HCT116 (cell line): ENCODE results near the gene ATP11B. TPM values are rescaled to one million over a fixed set of nuclear protein-coding genes. Genes with fewer than 3 reads are reported as not detected.

Source experiments
- ATAC-seq: fragments of 200-7000 bp; cut with Tn5 transposase; 2 replicates; pipeline ENCODE4 v1.9.1; 2020; ENCODE audit warnings: mild to moderate bottlenecking, moderate library complexity
- BruUV-seq: library from RNA; stranded (reverse); fragments of 400-500 nt; replicated peaks from 2 replicates; lab custom pipeline; 2021; lab: Mats Ljungman, UMichigan
- CTCF ChIA-PET: fragments of 300-600 bp; sonication (Branson Sonifier 250); formaldehyde crosslinking; loops from one replicate; lab custom pipeline; 2021; ENCODE audit warnings: antibody characterized with exemption; lab: Charles Lee
- POLR2A ChIA-PET: fragments of 300-600, 350-600 bp; sonication (Branson Sonifier 250); formaldehyde crosslinking; loops from one replicate; lab custom pipeline; 2021; ENCODE audit warnings: antibody characterized with exemption; lab: Charles Lee
- RAD21 ChIA-PET, 2 experiments: fragments of 300-600 bp; sonication (Branson Sonifier 250); formaldehyde crosslinking; loops; one replicate each; lab custom pipeline; 2023; ENCODE audit warnings: low total read pairs in 2 of 2; ENCODE audit not compliant: uncharacterized antibody in 2 of 2, unreplicated experiment in 2 of 2, low non-redundant PET in 1 of 2; lab: Charles Lee
- DNase-seq: peaks from one replicate; pipeline ENCODE4 v3.0.0-alpha.2; 2010; ENCODE audit warnings: low read depth, low spot score
- H2AFZ ChIP-seq: fragments of 200-600 bp; shearing (Covaris generic), sonication (generic); 2 replicates; pipeline ENCODE4 v1.6.1; 2017; ENCODE audit warnings: low read depth, mixed run types, mixed read lengths, antibody characterized with exemption, low read length; ENCODE audit not compliant: poor library complexity, severe bottlenecking
- H3K27ac ChIP-seq: 2 replicates; pipeline ENCODE4 v1.5.1; 2012; ENCODE audit warnings: low read depth, low read length
- H3K27me3 ChIP-seq: fragments of 200-600 bp; sonication (generic); 2 replicates; pipeline ENCODE4 v1.6.1; 2016; ENCODE audit warnings: mixed run types, low read length, mixed read lengths; ENCODE audit not compliant: insufficient read depth
- H3K36me3 ChIP-seq, 2 experiments: fragments of 200-500 bp in 1 of 2; fragments of 200-600 bp in 1 of 2; sonication (Bioruptor generic) in 1 of 2; sonication (generic) in 1 of 2; 2 replicates each; pipeline versions ENCODE4 v1.5.1 to v1.6.1; 2014 to 2016; ENCODE audit warnings: low read length in 2 of 2, inconsistent platforms in 1 of 2, mixed read lengths in 1 of 2, mixed run types in 1 of 2; ENCODE audit not compliant: insufficient read depth in 2 of 2, control insufficient read depth in 1 of 2
- H3K4me1 ChIP-seq, 2 experiments: fragments of 200-600 bp in 1 of 2; sonication (generic) in 1 of 2; 2 replicates each; pipeline versions ENCODE4 v1.5.1 to v1.6.1; 2012 to 2017; ENCODE audit warnings: low read length in 2 of 2, inconsistent platforms in 1 of 2, mild to moderate bottlenecking in 1 of 2, mixed read lengths in 1 of 2, mixed run types in 1 of 2, moderate library complexity in 1 of 2; ENCODE audit not compliant: insufficient read depth in 2 of 2, control insufficient read depth in 1 of 2
- H3K4me2 ChIP-seq: fragments of 200-600 bp; sonication (generic); 2 replicates; pipeline ENCODE4 v1.6.1; 2017; ENCODE audit warnings: mixed run types, low read length, mixed read lengths
- H3K4me3 ChIP-seq, 2 experiments: fragments of 200-600 bp in 1 of 2; sonication (generic) in 1 of 2; replicated peaks in 1 of 2; 2 replicates each; pipeline ENCODE4 v1.5.1; 2011 to 2016; ENCODE audit warnings: low read length in 2 of 2, control low read depth in 1 of 2, low read depth in 1 of 2, mild to moderate bottlenecking in 1 of 2, mixed read lengths in 1 of 2, mixed run types in 1 of 2
- H3K79me2 ChIP-seq: fragments of 200-600 bp; sonication (generic); 2 replicates; pipeline ENCODE4 v1.6.1; 2017; ENCODE audit warnings: mild to moderate bottlenecking, mixed run types, low read length, moderate library complexity, mixed read lengths; ENCODE audit not compliant: insufficient read depth
- H3K9ac ChIP-seq: fragments of 200-600 bp; sonication (generic); 2 replicates; pipeline ENCODE4 v1.6.1; 2016; ENCODE audit warnings: low read length, mixed read lengths
- H3K9me2 ChIP-seq: fragments of 200-600 bp; sonication (generic), shearing (Covaris generic); 2 replicates; pipeline ENCODE4 v1.6.1; 2017; ENCODE audit warnings: mixed run types, mild to moderate bottlenecking, moderate library complexity; ENCODE audit not compliant: insufficient read depth
- H3K9me3 ChIP-seq, 2 experiments: fragments of 200-500 bp in 1 of 2; fragments of 200-600 bp in 1 of 2; sonication (Bioruptor generic) in 1 of 2; sonication (generic) in 1 of 2; 2 replicates each; pipeline ENCODE4 v1.6.1; 2014 to 2017; ENCODE audit warnings: low read length in 2 of 2, mixed read lengths in 2 of 2, inconsistent platforms in 1 of 2, low read depth in 1 of 2, mild to moderate bottlenecking in 1 of 2, mixed run types in 1 of 2, moderate library complexity in 1 of 2; ENCODE audit not compliant: control insufficient read depth in 1 of 2, insufficient read depth in 1 of 2
- H4K20me1 ChIP-seq: fragments of 200-600 bp; sonication (generic), shearing (Covaris generic); 2 replicates; pipeline ENCODE4 v1.6.1; 2017; ENCODE audit warnings: mixed run types, mild to moderate bottlenecking, moderate library complexity; ENCODE audit not compliant: insufficient read depth
- CBX3 ChIP-seq: IDR thresholded peaks from 2 replicates; pipeline ENCODE4 v1.6.1; 2012; ENCODE audit warnings: low read depth
- ELF1 ChIP-seq: IDR thresholded peaks from 2 replicates; pipeline ENCODE4 v1.6.1; 2012; ENCODE audit warnings: low read depth, borderline replicate concordance
- EZH2 ChIP-seq: fragments of 200-600 bp; sonication (generic); IDR thresholded peaks from 2 replicates; pipeline ENCODE4 v1.6.1; 2017; ENCODE audit warnings: antibody characterized with exemption, mixed run types
- FOSL1 ChIP-seq: IDR thresholded peaks from 2 replicates; pipeline ENCODE4 v1.6.1; 2012; ENCODE audit warnings: low read depth
- JUND ChIP-seq: IDR thresholded peaks from 2 replicates; pipeline ENCODE4 v1.6.1; 2012
- POLR2A ChIP-seq: IDR thresholded peaks from 2 replicates; pipeline ENCODE4 v1.7.0; 2011; ENCODE audit warnings: borderline replicate concordance; ENCODE audit not compliant: insufficient read depth, insufficient read length; ENCODE audit errors: extremely low read depth
- RAD21 ChIP-seq: IDR thresholded peaks from 2 replicates; pipeline ENCODE4 v1.6.1; 2012; ENCODE audit warnings: low read depth, mild to moderate bottlenecking
- SIN3A ChIP-seq: IDR thresholded peaks from 2 replicates; pipeline ENCODE4 v1.6.1; 2012; ENCODE audit warnings: low read depth
- SP1 ChIP-seq: IDR thresholded peaks from 2 replicates; pipeline ENCODE4 v1.6.1; 2012; ENCODE audit warnings: low read depth
- SRF ChIP-seq: IDR thresholded peaks from 2 replicates; pipeline ENCODE4 v1.6.1; 2012; ENCODE audit warnings: low read depth
- ZFX ChIP-seq: fragments of 450-650 bp; IDR thresholded peaks from 2 replicates; pipeline ENCODE4 v1.6.1; 2017
- intact Hi-C: fragments of 100-400 bp; cut with micrococcal nuclease; formaldehyde crosslinking; loops from 2 replicates; pipeline ENCODE4 v1.10.0; 2022
- total RNA-seq: library from RNA; stranded (reverse); gene quantifications from one replicate; pipeline ENCODE4 v1.2.1, GENCODE V29; 2021; ENCODE audit not compliant: unreplicated experiment
- TF ChIP-seq, protein P1 (sequence below): IDR thresholded peaks from 2 replicates; pipeline ENCODE4 v1.6.1; 2012; ENCODE audit warnings: low read depth
- TF ChIP-seq, protein P2 (sequence below), 3 experiments: fragments of 200-600 bp in 1 of 3; sonication (generic) in 1 of 3; IDR thresholded peaks in 2 of 3; conservative IDR thresholded peaks in 1 of 3; 2 replicates each; pipeline ENCODE4 v1.5.1; 2012 to 2017; ENCODE audit warnings: low read depth in 2 of 3, low read length in 2 of 3, antibody characterized with exemption in 1 of 3, borderline replicate concordance in 1 of 3, control low read depth in 1 of 3, mild to moderate bottlenecking in 1 of 3, mixed read lengths in 1 of 3, mixed run types in 1 of 3, moderate library complexity in 1 of 3; ENCODE audit not compliant: insufficient read depth in 1 of 3
- TF ChIP-seq, protein P3 (sequence below): IDR thresholded peaks from 2 replicates; pipeline ENCODE4 v1.6.1; 2012

ATP11B gene
- total RNA-seq, 1 experiment from 2014 or later: 53.0 TPM

DNA sequence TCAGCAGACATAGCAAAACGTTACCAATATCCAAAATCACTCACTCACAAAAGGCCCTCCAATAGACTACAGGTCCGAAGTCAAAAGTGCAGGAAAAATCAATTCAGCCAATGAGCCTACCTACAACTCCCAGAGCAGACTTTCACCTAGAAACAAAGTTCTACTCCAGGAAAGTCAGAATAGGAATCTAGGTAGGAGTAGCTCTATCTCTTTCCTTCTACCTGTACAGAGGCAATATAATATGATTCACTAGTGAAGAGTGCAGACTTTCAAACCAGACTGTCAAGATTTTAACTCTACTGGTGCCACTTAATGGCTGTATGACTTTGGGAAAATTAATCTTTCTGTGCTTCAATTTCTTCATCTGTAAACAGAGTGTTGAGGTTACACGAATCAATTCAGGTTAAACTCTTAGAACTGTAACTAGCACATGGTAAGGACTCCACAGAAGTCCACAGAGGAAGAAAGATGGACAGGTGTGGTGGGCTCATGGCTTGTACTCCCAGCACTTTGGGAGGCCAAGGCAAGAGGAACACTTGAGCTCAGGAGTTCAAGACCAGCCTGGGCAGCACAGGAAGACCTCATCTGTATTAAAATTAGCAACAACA is 177.6 kb downstream of the ATP11B start:
- H3K4me2 ChIP-seq: no peak overlapping the region
- H3K9ac ChIP-seq: no peak overlapping the region
- ChIA-PET POLR2A (no interaction called here), CTCF (no interaction called here), RAD21 (no interaction called here)
- H3K9me2 ChIP-seq: no peaks in the 10 kb centered on the region
- ATAC-seq (no peak), DNase-seq (no peak)
- H3K79me2 ChIP-seq: peaks cover 90% of the 10 kb centered on the region
- H3K36me3 ChIP-seq: no peaks in the 10 kb centered on the region
- no peak overlapping the region for H3K27ac ChIP-seq
- H2AFZ ChIP-seq: no peak overlapping the region
- H4K20me1 ChIP-seq: no peaks in the 10 kb centered on the region
- H3K4me3 ChIP-seq: no peak overlapping the region
- H3K4me1 ChIP-seq: peaks cover 2 to 18% of the 10 kb centered on the region in 2 experiments; a peak in 2 of 4 replicates
- H3K9me3 ChIP-seq: no peaks in the 10 kb centered on the region
- H3K27me3 ChIP-seq: no peaks in the 10 kb centered on the region
- no TSS peak for BruUV-seq
- no peak for TF ChIP-seq SIN3A
- TF ChIP-seq FOSL1: no peak
- no peak for TF ChIP-seq SP1
- no peak for TF ChIP-seq ZFX
- no peak for TF ChIP-seq POLR2A
- TF ChIP-seq CBX3: no peak
- TF ChIP-seq, protein P1, sequence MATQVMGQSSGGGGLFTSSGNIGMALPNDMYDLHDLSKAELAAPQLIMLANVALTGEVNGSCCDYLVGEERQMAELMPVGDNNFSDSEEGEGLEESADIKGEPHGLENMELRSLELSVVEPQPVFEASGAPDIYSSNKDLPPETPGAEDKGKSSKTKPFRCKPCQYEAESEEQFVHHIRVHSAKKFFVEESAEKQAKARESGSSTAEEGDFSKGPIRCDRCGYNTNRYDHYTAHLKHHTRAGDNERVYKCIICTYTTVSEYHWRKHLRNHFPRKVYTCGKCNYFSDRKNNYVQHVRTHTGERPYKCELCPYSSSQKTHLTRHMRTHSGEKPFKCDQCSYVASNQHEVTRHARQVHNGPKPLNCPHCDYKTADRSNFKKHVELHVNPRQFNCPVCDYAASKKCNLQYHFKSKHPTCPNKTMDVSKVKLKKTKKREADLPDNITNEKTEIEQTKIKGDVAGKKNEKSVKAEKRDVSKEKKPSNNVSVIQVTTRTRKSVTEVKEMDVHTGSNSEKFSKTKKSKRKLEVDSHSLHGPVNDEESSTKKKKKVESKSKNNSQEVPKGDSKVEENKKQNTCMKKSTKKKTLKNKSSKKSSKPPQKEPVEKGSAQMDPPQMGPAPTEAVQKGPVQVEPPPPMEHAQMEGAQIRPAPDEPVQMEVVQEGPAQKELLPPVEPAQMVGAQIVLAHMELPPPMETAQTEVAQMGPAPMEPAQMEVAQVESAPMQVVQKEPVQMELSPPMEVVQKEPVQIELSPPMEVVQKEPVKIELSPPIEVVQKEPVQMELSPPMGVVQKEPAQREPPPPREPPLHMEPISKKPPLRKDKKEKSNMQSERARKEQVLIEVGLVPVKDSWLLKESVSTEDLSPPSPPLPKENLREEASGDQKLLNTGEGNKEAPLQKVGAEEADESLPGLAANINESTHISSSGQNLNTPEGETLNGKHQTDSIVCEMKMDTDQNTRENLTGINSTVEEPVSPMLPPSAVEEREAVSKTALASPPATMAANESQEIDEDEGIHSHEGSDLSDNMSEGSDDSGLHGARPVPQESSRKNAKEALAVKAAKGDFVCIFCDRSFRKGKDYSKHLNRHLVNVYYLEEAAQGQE: no peak
- no peak for TF ChIP-seq EZH2
- TF ChIP-seq, protein P2, sequence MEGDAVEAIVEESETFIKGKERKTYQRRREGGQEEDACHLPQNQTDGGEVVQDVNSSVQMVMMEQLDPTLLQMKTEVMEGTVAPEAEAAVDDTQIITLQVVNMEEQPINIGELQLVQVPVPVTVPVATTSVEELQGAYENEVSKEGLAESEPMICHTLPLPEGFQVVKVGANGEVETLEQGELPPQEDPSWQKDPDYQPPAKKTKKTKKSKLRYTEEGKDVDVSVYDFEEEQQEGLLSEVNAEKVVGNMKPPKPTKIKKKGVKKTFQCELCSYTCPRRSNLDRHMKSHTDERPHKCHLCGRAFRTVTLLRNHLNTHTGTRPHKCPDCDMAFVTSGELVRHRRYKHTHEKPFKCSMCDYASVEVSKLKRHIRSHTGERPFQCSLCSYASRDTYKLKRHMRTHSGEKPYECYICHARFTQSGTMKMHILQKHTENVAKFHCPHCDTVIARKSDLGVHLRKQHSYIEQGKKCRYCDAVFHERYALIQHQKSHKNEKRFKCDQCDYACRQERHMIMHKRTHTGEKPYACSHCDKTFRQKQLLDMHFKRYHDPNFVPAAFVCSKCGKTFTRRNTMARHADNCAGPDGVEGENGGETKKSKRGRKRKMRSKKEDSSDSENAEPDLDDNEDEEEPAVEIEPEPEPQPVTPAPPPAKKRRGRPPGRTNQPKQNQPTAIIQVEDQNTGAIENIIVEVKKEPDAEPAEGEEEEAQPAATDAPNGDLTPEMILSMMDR (IDR thresholded peaks at IDR 0.05 in 2 of 3, conservative IDR thresholded peaks at IDR 0.05 in 1 of 3; ENCODE audit: borderline replicate concordance in 1 of 3, insufficient read depth in 1 of 3, low read depth in 2 of 3, low read length in 2 of 3): no peak
- TF ChIP-seq ELF1: no peak
- no peak for TF ChIP-seq SRF
- TF ChIP-seq JUND: no peak
- TF ChIP-seq, protein P3, sequence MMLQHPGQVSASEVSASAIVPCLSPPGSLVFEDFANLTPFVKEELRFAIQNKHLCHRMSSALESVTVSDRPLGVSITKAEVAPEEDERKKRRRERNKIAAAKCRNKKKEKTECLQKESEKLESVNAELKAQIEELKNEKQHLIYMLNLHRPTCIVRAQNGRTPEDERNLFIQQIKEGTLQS: no peak
- no peak for TF ChIP-seq RAD21
- intact Hi-C loops: no loop called here

Other genes starting within 250 kb of the ATP11B start
- gene DCUN1D1, start 187.0 kb downstream of the ATP11B start, total RNA-seq: 46.9 TPM